ENCODE results near the gene KIAA1671.

The KIAA1671 gene

DNA sequence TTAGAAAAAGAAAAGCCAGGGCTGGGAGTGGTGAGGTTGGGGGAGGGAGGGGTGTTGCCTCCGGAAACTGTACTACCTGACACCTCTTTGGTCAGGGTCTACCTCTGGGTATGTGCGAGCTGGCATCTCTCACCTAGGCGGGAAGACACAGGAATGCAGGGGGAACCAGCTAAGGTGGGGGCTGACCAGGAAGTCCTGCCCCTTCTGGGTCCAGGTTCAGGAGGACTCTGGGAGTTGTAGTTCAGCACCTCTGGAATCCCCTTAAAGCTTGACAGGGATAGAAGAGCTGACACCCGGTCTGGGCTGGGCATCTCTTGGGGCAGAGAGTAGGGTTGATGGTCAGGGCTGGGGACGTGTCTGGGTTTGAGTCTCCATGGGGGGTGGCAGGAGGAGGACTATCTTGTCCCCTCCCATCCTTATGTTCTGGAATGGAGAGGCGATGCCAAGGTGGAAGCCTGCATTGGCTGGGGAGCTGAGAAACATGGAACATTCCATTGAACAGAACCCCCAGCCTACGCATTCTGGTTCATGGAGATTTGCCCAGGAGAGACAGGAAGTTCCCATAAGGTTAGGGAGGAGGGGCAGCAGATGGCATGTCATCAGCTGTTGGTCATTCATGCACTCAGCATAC is 2.1 kb upstream of the KIAA1671 start:
- peak in 11 of 51 donors; percentile 2 to 39 (median 13) for DNase-seq

DNA sequence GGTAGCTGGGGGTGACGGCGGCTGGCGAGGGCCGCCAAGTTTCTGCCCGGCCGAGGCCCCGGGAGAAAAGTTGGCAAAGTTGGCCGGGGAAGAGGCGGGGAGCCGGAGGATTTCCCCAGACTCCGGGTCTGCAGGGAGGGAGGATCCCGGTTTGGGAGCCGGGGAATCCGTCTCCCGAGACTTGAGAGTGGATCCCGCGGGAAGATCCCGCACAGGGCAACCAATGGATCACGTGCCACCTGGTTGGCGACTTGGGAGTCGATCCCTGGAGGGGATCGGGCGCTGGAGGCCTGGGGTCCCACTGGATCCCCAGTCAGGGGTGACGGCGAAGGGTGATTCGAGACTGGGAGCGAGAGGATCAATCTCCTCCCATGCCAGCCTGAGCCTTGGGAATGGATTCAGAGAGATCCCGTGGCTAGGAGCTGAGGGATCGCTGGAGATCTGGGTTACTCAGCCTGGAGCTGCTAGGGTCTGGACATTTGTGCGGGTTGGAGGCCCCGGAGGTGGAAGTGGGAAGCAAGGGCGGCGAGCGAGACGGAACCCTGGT is 394 bp downstream of the KIAA1671 start:
- DNase-seq = peak in 23 of 51 donors; percentile 23 to 75 (median 55)

DNA sequence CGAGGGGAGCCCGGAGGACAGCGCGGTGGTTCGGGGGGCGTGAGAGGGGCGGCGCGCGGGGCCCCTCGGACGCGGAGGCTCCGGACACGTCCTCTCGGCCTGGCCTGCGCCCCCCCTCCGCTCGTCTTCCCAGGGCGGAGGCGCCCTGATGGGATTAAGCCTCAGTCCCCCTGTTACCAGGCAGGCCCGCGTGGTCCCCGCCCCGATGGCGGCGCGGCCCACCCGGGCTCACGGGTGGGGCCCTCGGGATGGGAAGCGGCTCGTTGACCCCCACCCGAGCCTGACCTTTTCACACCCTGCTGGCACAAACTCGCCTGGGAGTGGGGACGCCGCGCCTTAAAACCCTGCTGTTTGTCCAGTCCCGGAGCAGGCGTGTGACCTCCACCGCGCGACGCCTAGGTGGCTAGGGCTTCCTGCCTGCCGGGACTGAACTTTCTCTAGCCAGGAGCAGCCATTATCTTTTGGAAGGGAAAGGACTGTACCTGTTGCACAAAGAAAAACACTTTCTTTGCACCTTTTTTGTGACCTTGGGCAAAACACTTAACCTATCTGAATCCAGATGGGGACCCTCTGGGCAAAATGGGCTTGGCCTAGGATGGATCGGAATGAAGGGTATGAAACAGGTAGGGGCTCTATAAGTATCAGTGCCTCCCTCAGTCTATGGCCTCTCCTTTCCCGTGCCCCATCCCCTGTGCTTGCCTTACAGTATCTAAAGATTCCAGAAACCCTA is 1.0 kb downstream of the KIAA1671 start:
- peak in 5 of 51 donors; percentile 4 to 38 (median 21) for DNase-seq

DNA sequence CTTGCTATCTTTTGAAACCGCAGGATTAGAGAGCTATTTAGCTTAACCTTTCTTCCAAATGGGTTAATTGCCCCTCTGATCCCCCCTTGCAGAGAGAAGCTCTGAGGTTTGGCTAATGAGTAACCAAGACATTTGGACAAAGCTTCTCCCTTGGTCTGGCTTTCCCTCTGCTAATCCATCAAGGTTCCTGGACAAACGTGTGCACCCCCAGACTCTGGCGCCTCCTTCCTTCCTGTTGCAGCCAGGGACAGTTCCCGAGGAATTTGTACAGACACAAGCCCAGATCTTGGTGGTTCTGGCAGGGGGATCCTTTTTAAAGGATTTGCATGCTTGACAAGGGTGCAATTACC is 1.6 kb downstream of the KIAA1671 start:
- DNase-seq = peak in 1 of 51 donors; percentile 8

DNA sequence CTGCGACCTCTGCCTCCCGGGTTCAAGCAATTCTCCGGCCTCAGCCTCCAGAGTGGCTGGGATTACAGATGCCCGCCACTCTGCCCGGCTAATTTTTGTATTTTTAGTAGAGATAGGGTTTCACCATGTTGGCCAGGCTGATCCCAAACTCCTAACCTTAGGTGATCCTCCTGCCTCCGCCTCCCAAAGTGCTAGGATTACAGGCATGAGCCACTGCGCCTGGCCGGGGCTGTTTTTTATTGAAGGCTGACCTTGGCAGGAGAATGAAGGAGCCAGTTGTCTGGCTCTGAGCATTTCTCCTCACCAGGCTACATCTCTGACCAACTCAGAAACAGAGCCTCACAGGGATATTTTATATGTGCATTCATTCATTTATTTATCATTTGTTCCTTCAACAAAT is 2.3 kb downstream of the KIAA1671 start:
- DNase-seq = no peak

DNA sequence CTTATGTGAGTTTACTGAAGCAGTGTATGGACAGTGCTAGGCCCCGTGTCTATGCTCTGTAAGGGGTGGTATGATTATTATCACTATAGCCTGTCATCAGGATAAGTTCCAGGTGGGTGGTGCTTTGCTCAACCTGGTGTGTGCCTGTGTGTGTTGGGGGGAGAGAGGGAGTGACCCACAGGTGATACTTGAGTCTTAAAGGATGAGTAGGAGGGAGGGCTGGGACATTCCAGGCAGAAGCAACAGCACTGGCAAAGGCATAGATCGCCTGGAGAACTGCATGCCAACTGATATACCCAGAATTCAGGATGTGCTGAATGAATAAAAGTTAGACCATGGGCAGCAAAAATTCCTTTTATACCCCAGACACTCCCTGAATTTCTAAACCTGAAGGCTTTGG is 4.5 kb downstream of the KIAA1671 start:
- no peak for DNase-seq

DNA sequence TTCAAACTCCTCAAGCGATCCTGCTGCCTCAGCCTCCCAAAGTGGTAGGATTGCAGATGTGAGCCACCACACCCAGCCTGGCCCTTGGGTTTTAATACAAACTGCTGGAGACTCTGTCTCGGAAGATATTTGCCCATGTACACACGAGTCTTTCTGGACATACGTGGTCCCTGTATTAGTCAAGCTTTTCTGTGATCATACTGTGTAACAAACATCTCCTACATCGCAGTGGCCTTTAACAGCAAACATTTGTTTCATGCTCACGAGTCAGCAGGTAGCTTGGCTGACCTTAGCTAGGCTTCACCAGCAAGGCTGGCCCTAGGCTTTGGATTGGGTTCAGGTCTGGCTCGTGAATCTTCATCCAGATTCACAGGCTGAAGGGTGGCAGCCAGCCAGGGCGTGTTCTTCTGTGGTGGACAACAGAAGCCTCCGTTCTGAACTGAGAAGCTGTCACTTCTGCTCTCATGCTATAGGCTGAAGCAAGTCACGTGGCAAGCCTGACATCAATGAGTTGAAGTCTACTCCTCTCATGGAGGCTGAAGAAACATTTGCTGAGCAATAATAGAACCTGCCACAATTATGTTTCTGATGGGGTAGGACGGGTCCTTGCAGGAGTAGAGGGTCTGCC is 8.8 kb downstream of the KIAA1671 start:
- no peak for DNase-seq

DNA sequence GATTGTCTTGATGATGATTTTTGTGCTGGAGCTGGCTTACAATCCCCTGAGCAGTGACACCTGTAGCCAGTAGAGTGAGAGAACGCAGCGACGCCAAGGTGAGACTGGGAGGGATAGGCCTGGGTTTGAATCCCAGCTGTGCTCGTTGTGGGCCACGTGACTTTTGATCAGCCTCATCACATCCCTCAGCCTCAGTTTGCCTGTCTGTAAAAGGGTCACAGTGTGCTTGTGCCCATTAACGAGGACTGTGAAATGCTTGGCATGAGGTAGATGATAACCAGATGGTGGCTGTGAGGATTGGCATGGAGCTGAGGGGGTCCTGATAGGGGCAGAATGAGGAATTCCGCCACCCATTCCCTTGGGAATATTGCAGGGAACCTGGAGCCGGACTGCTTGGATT is 9.6 kb downstream of the KIAA1671 start:
- no peak for DNase-seq

DNA sequence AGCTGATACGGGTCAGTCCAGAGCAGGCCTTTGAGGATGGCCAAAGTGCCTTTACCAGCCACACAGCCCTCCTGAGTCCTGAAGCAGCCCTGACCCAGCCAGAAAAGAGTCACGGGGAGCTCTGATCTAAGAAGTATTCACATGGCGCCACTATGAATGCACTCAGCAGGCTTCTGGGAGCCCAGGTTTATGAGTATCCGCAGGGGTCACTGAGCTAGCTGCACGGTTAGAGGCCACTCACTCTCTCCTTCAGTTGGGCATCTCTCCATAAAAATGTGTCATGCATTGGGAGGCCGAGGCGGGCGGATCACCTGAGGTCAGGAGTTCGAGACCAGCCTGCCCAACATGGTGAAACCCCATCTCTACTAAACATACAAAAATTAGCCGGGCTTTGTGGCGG is 10.3 kb downstream of the KIAA1671 start:
- no peak for DNase-seq

DNA sequence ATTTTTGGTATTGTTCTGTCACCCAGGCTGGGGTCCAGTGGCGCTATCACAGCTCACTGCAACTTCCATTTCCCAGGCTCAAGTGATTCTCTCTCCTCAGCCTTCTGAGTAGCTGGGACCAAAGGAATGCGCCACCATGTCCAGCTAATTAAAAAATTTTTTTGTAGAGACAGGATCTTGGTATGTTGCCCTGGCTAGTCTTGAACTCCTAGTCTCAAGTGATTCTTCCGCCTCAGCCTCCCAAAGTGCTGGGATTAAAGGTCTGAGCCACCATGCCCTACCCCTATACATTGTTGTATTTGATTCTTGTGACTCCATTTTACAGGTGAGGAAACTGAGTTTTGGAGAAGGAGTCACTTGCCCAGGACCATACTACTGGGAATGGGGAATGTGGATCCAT is 11.9 kb downstream of the KIAA1671 start:
- DNase-seq = no peak

DNA sequence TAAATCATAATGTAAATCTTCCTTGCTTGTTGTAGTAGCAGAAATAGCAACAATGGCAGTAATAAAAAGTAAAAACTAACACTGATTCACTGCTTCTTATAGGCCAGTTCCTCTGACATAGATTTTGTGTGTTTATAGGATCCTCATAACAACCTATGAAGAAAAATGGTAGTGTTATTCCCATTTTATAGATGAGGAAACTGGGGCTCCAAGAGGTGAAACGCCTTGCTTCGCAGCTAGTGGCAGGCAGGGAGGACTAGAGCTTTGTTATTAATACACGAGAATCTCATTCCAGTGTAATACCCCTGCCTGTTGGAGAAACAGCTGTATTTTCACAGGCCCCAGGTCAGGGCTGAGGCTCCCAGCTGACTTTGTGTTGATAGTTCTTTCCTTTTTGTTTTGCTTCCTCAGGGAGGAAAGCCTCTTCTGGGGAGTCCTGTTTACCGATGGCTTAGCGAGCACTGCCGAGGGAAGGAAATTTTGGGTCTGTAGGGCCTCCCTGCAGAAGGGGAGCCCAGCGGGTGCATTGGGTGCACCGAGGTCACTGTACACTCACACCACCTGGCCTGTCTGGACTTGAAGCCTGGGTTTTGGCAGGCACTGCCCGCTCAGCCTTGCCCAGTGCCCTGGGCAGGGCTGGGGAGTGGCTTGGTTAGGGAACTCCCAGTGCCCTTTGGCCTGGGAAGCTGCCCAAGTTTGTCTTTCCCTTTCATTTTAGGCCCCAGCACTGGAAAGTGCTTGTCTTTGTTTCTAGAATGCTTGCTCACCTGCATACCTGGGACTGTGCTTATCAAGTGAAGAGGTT is 13.5 kb downstream of the KIAA1671 start:
- peak in 1 of 51 donors; percentile 25 for DNase-seq

DNA sequence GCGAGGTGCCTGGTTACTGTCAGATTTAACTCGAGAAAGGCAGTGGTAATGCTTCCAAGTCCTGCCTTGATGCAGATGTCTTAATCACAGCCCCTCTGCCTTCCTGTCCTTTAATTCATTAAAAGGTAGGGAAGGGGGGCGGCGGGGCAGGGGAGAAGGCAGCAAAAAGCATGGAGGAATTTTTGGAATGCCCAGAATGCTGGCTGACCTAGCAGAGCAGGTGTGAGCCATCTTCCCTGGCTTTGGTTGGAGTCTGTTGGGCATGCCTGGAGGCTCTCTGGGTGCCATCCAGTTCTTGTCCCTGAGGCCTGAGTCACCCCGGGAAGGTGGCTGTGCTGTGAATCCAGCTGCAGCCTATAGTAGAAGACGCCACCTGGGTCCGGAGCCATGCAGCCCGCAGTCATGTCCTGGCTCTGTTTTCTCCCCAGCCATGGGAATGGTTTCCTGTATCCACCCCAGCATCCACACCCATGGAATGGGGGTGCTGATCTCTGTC is 15.6 kb downstream of the KIAA1671 start:
- no peak for DNase-seq

DNA sequence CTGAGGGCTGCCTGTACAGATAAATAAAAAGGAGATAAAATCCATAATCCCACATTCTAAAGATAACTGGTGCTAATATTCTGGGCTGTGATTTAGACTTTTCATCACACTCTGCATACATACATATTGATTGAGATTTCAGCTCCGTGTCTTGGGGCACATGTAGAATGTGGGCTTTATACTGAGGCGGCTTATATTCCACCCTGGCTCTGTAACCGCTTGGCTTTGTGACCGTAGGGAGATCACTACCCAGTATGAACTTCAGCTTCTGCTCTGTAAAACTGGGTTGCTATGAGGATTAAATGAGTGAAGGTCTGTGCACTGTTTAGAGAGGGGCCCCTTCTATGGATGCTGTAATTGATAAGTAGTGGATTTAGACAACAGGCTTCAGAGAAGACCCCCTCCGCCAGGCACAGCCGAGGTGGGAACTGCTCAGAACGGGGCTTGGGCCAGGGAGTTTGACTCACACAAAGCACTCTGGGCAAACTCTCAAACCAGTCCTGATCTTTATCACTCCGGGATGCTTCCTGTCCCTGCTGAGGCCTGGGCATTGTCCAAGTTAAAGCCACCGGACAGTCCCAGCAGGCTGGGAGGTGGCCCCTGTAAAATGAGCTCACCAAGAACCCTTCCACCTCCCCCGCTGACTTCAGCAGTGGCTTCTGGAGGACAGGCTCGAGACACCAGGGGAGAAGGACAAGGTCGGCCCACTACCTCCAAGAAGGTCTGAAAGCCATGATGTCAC is 17.2 kb downstream of the KIAA1671 start:
- no peak for DNase-seq

DNA sequence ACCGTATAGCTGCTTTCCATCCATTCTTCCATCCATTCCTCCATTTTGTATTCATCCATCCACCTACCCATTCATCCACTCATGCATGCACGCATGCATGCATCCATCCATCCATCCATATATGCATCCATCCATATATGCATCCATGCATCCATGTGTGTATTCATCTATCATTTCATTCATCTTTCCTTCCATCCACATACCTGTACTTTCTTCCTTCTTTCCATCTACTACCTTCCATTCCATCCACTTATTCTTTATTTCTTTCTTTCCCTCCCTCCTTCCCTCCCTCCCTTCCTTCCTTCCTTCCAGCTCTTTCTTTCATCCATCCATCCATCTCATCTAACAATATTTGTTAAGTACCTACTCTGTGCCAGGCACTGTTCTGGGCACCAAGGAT is 19.9 kb downstream of the KIAA1671 start:
- DNase-seq = no peak

DNA sequence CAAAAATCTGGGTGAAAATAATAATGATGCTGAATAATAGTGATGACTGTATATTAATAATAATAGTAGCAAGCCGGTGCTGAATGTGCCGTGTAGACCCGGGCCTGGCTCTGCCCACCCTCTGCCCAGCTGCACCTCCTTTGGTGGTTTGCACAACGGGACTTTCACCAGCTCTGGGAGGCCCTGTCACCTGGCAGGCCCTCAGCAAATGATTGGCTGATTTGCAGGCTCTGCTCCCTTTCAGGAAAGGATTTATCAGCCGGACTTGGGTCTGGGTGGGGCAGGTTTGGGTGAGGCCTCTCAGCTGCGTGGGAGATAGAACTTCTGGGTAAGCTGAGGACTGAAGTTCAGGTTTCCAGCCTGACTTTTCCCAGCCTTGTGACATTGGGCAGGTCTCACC is 21.4 kb downstream of the KIAA1671 start:
- no peak for DNase-seq

DNA sequence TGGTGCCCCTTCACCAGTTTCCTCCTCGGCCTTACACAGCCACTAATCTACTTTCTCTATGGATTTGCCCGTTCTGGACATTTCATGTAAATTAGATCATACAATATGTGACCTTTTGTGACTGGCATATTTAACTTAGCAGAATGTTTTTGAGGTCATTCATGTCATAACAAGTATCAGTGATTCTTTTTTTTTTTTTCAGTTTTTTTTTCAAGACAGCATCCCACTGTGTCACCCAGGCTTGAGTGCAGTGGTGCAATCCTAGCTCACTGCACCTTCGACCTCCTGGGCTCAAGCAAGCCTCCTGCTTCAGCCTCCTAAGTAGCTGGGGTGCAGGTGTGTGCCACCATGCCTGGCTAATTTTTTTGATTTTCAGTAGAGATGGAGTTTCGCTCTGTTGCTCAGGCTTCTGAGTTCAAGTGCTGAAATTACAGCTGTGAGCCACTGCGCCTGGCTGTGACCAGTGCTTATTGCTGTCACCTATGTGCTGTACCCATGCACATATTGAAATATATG is 22.7 kb downstream of the KIAA1671 start:
- DNase-seq = no peak

DNA sequence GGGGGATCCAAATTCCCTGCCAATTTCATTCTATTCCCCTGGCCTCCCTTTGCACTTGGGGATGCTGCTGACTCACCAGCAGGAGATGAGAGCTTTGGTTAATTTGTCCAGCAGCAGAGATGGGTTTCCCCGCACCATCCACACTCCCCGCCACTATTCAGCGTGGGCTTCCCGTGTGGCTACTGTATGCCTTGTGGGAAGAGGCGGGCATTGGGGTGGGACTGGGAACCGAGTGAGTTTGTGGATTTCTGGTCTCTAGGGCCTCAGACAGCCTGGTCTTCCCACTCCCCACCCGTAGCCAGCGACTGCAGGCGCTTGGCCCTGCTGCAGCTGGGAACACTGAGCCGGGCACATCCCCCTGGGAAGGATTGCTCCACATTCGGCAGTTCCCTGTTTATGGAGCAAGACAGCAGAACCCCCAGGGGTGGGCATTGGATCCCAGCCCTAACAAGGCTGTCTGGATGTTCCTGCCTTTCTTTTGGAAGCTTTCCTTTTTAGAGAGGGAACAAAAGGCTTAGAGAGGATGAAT is 23.4 kb downstream of the KIAA1671 start:
- DNase-seq = peak in 23 of 51 donors; percentile 19 to 71 (median 36)

DNA sequence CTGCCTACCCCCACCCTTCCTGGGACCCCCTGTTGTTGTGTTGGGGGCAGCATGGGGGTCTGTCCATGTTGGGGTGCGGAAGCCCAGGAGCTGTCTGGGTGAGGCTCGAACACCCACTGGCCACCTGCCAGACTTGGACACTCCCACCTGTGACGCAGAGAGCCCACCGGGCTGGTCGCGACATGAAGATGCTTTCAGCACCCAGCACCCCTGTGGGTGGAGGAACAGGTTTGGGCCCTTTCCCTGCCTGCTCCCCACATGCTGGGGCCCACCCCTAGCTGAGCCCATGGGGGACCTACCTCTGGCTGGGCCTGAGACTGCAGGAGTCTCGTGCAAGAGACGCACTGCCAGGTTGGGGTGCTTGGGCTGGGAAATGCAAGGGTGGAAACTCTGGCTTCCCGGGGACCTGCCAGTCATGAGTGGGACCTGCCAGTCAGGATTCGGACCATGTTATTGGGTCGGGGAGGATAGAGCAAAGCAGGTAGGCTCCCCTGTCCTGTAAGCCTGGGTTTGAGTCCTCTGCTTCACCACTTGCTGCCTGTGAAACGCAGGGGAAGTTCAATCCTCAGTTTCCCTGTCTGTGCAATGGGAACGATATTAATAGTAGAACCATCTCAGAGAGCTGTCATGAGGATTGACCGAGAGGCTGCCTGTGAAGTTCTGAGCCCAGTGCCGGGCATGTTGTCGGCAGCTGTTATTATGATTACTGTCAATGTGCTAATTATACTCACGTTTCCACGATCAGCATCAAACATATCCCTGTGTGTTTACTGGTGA is 24.1 kb downstream of the KIAA1671 start:
- DNase-seq = no peak

Measured in hypothalamus (tissue), 51 donors.